Keratinocyte (primary cell): Measurements from ENCODE around the gene PCDHB13. TPM values are rescaled to one million over a fixed set of nuclear protein-coding genes. Genes with fewer than 3 reads are reported as not detected.
"Not testable (repeated sequence)": the region's sequence is repeated elsewhere in the genome, so short reads cannot be mapped to it uniquely, and the experiment has no call there.

ENCODE experiments used
- DNase-seq: peaks from one replicate; pipeline ENCODE4 v3.0.0-alpha.2; 2011; ENCODE audit warnings: low read depth, missing footprints, low spot score
- FAIRE-seq: peaks from 2 replicates; lab custom pipeline; 2011; peaks lifted over from hg19 to GRCh38; lab: Jason Lieb, UNC
- H2AFZ ChIP-seq: 2 replicates; pipeline ENCODE4 v1.6.0; 2012; ENCODE audit warnings: low read length, control low read depth, inconsistent platforms; ENCODE audit not compliant: control insufficient read depth
- H3K27ac ChIP-seq: 2 replicates; pipeline ENCODE4 v1.5.1; 2011; ENCODE audit warnings: low read length; ENCODE audit not compliant: control insufficient read depth, insufficient read depth
- H3K27me3 ChIP-seq: 3 replicates; pipeline ENCODE4 v1.6.0; 2011; ENCODE audit warnings: low read length; ENCODE audit not compliant: control insufficient read depth, insufficient read depth; ENCODE audit errors: extremely low read depth
- H3K36me3 ChIP-seq, 2 experiments: 2 replicates in 1 of 2; 3 replicates in 1 of 2; pipeline ENCODE4 v1.5.1; 2011; ENCODE audit warnings: low read length in 2 of 2, mild to moderate bottlenecking in 1 of 2; ENCODE audit not compliant: control insufficient read depth in 2 of 2, insufficient read depth in 2 of 2; ENCODE audit errors: extremely low read depth in 1 of 2
- H3K4me1 ChIP-seq: 3 replicates; pipeline ENCODE4 v1.5.1; 2011; ENCODE audit warnings: low read length; ENCODE audit not compliant: control insufficient read depth, insufficient read depth; ENCODE audit errors: extremely low read depth
- H3K4me2 ChIP-seq: 3 replicates; pipeline ENCODE4 v1.6.0; 2011; ENCODE audit warnings: low read depth, low read length; ENCODE audit not compliant: control insufficient read depth, insufficient read depth; ENCODE audit errors: extremely low read depth
- H3K4me3 ChIP-seq, 3 experiments: fragments of 200-600 bp in 1 of 3; sonication (generic) in 1 of 3; 2 replicates in 2 of 3; 3 replicates in 1 of 3; pipeline ENCODE4 v1.5.1; 2011 to 2016; ENCODE audit warnings: low read length in 3 of 3, mild to moderate bottlenecking in 3 of 3, control low read depth in 2 of 3, inconsistent platforms in 1 of 3, low read depth in 1 of 3, mixed read lengths in 1 of 3, mixed run types in 1 of 3, moderate library complexity in 1 of 3; ENCODE audit not compliant: control insufficient read depth in 2 of 3, insufficient read depth in 2 of 3; ENCODE audit errors: extremely low read depth in 1 of 3
- H3K79me2 ChIP-seq: 2 replicates; pipeline ENCODE4 v1.6.0; 2012; ENCODE audit warnings: low read length; ENCODE audit not compliant: control insufficient read depth, insufficient read depth
- H3K9ac ChIP-seq: 3 replicates; pipeline ENCODE4 v1.6.0; 2011; ENCODE audit warnings: low read length; ENCODE audit not compliant: control insufficient read depth, insufficient read depth; ENCODE audit errors: extremely low read depth
- H3K9me1 ChIP-seq: 3 replicates; pipeline ENCODE4 v1.6.0; 2011; ENCODE audit warnings: low read length; ENCODE audit not compliant: control insufficient read depth, insufficient read depth; ENCODE audit errors: extremely low read depth
- H3K9me3 ChIP-seq: 2 replicates; pipeline ENCODE4 v1.5.1; 2012; ENCODE audit warnings: low read depth, low read length; ENCODE audit not compliant: control insufficient read depth
- H4K20me1 ChIP-seq: 3 replicates; pipeline ENCODE4 v1.6.0; 2011; ENCODE audit warnings: low read length; ENCODE audit not compliant: control insufficient read depth, insufficient read depth; ENCODE audit errors: extremely low read depth
- CTCF ChIP-seq, 3 experiments: IDR thresholded peaks in 1 of 3; conservative IDR thresholded peaks in 1 of 3; optimal IDR thresholded peaks in 1 of 3; 2 replicates in 2 of 3; 3 replicates in 1 of 3; pipeline versions ENCODE3 to v1.5.1; 2011; ENCODE audit warnings: low read length in 3 of 3, mild to moderate bottlenecking in 3 of 3, moderate library complexity in 2 of 3, control low read depth in 1 of 3, inconsistent platforms in 1 of 3; ENCODE audit not compliant: insufficient read depth in 2 of 3; ENCODE audit errors: extremely low read depth in 1 of 3
- EZH2 ChIP-seq: IDR thresholded peaks from one replicate; pipeline ENCODE4 v1.6.1; 2012; ENCODE audit warnings: inconsistent platforms, mild to moderate bottlenecking, low read length, moderate library complexity
- dilution Hi-C: fragments of 300-500 bp; cut with MboI; formaldehyde crosslinking; loops from one replicate; pipeline ENCODE4 v1.7.0; 2020; ENCODE audit warnings: low sequenced_read_pairs; ENCODE audit not compliant: extremely low pct_ligation_motif_present
- polyA plus RNA-seq, 5 experiments: library from polyadenylated mRNA; depleted of rRNA in 3 of 5; stranded (reverse) in 3 of 5; stranded (forward) in 1 of 5; unstranded in 1 of 5; fragments of >200 nt; gene quantifications; 1 replicate in 1 of 5; 2 replicates in 3 of 5; 3 replicates in 1 of 5; pipeline versions ENCODE4 v1.2.1 to v1.2.3, GENCODE V29; 2011 to 2012; ENCODE audit warnings: missing spikeins in 2 of 5, low read depth in 1 of 5, low replicate concordance in 1 of 5

Gene PCDHB13
- polyA plus RNA-seq, 1 donor (not counting 4 experiments of a cell fraction or from before 2014, with no cell fraction given): 0.07 TPM

DNA sequence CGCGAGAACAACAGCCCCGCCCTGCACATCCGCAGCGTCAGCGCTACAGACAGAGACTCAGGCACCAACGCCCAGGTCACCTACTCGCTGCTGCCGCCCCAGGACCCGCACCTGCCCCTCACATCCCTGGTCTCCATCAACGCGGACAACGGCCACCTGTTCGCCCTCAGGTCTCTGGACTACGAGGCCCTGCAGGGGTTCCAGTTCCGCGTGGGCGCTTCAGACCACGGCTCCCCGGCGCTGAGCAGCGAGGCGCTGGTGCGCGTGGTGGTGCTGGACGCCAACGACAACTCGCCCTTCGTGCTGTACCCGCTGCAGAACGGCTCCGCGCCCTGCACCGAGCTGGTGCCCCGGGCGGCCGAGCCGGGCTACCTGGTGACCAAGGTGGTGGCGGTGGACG lies 1.8 kb downstream of the PCDHB13 start:
- H3K9me1 ChIP-seq, H3K27me3 ChIP-seq, H3K4me3 ChIP-seq, DNase-seq, H3K9ac ChIP-seq, H3K4me1 ChIP-seq, H3K4me2 ChIP-seq, H3K36me3 ChIP-seq, H3K27ac ChIP-seq, H3K79me2 ChIP-seq, FAIRE-seq, H3K9me3 ChIP-seq, H2AFZ ChIP-seq, dilution Hi-C loops, H4K20me1 ChIP-seq: not testable (repeated sequence)

DNA sequence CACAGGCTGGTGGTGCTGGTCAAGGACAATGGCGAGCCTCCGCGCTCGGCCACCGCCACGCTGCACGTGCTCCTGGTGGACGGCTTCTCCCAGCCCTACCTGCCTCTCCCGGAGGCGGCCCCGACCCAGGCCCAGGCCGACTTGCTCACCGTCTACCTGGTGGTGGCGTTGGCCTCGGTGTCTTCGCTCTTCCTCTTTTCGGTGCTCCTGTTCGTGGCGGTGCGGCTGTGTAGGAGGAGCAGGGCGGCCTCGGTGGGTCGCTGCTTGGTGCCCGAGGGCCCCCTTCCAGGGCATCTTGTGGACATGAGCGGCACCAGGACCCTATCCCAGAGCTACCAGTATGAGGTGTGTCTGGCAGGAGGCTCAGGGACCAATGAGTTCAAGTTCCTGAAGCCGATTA lies 2.3 kb downstream of the PCDHB13 start:
- H3K4me1 ChIP-seq, H3K9me1 ChIP-seq, DNase-seq, H3K9ac ChIP-seq, H3K79me2 ChIP-seq, H2AFZ ChIP-seq, H3K36me3 ChIP-seq, H3K9me3 ChIP-seq, FAIRE-seq, H3K27ac ChIP-seq, dilution Hi-C loops, H3K4me3 ChIP-seq, H3K4me2 ChIP-seq, H3K27me3 ChIP-seq, H4K20me1 ChIP-seq: not testable (repeated sequence)

- dilution Hi-C loops: no loop called here
- no peaks in the 10 kb centered on the region for H3K9me1 ChIP-seq
- H3K4me1 ChIP-seq: no peaks in the 10 kb centered on the region
- no peaks in the 10 kb centered on the region for H3K36me3 ChIP-seq
- H3K27ac ChIP-seq: no peak within 1 kb of the TSS
- H3K4me3 ChIP-seq: peak within 1 kb of the TSS in 1 of 3 experiments; percentile 10
- H3K79me2 ChIP-seq: no peaks in the 10 kb centered on the region
- FAIRE-seq (no peak), DNase-seq (no peak)
- H3K27me3 ChIP-seq: no peaks in the 10 kb centered on the region
- H4K20me1 ChIP-seq: no peaks in the 10 kb centered on the region
- H3K4me2 ChIP-seq: no peak within 1 kb of the TSS
- no peak within 1 kb of the TSS for H3K9ac ChIP-seq
- H3K9me3 ChIP-seq: no peaks in the 10 kb centered on the region
- H2AFZ ChIP-seq: no peak within 1 kb of the TSS
- TF ChIP-seq EZH2: no peak
- peak in 2 of 3 experiments; percentile 3 to 9 for TF ChIP-seq CTCF (optimal IDR thresholded peaks at IDR 0.05 in 1 of 3, IDR thresholded peaks at IDR 0.05 in 1 of 3, conservative IDR thresholded peaks at IDR 0.05 in 1 of 3; ENCODE audit: extremely low read depth in 1 of 3, insufficient read depth in 2 of 3, low read length in 3 of 3)
Observed at GRCh38 chr5:141223112-141223783, 9.5 kb downstream of the PCDHB13 start, which contains the start of gene PCDHB14. Gene PCDHB14, plus strand, starts transcription at chr5:141223343. Its CDS starts 163 bp downstream, at chr5:141223506.

DNA sequence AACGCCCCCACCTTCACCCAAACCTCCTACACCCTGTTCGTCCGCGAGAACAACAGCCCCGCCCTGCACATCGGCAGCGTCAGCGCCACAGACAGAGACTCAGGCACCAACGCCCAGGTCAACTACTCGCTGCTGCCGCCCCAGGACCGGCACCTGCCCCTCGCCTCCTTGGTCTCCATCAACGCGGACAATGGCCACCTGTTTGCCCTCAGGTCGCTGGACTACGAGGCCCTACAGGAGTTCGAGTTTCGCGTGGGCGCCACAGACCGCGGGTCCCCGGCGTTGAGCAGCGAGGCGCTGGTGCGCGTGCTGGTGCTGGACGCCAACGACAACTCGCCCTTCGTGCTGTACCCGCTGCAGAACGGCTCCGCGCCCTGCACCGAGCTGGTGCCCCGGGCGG lies 11.1 kb downstream of the PCDHB13 start:
- H3K4me2 ChIP-seq, H3K79me2 ChIP-seq, H3K27ac ChIP-seq, H3K4me3 ChIP-seq, H3K27me3 ChIP-seq, H3K36me3 ChIP-seq, FAIRE-seq, dilution Hi-C loops, DNase-seq, H3K9ac ChIP-seq, H3K4me1 ChIP-seq, H3K9me1 ChIP-seq, H3K9me3 ChIP-seq, H4K20me1 ChIP-seq, H2AFZ ChIP-seq: not testable (repeated sequence)
